B cell (primary cell): ENCODE measurements around the gene CRIP3. TPM values are rescaled to one million over a fixed set of nuclear protein-coding genes. Genes with fewer than 3 reads are reported as not detected.

Source experiments
- ATAC-seq: fragments of 200-7000 bp; cut with Tn5 transposase; one replicate; pipeline ENCODE4 v1.10.0; 2021; ENCODE audit warnings: low read depth, mild to moderate bottlenecking, moderate number of reproducible peaks, moderate library complexity
- CTCF ChIA-PET: fragments of 350-600 bp; sonication (Branson Sonifier 250); formaldehyde crosslinking; loops from one replicate; lab custom pipeline; 2021; ENCODE audit warnings: antibody characterized with exemption, inconsistent platforms; lab: Charles Lee
- POLR2A ChIA-PET: fragments of 350-600 bp; sonication (Branson Sonifier 250); formaldehyde crosslinking; loops from one replicate; lab custom pipeline; 2021; ENCODE audit warnings: antibody characterized with exemption; lab: Charles Lee
- DNase-seq: peaks from one replicate; pipeline ENCODE4 v3.0.0; 2013
- H2AFZ ChIP-seq: 2 replicates; pipeline ENCODE4 v1.6.1; 2012; ENCODE audit warnings: mild to moderate bottlenecking, low read depth, low read length; ENCODE audit not compliant: insufficient read depth, poor library complexity, severe bottlenecking
- H3K27ac ChIP-seq, 2 donors: 1 replicate in 1 of 2; 2 replicates in 1 of 2; pipeline ENCODE4 v1.5.1; 2012 to 2013; ENCODE audit warnings: low read length in 2 of 2, mild to moderate bottlenecking in 2 of 2, moderate library complexity in 1 of 2
- H3K27me3 ChIP-seq, 4 experiments: fragments of 200-600 bp in 1 of 4; sonication (generic) in 1 of 4; replicated peaks in 1 of 4; 1 replicate in 2 of 4; 2 replicates in 2 of 4; pipeline versions ENCODE4 v1.6.1 to v1.7.0; 2013 to 2016; ENCODE audit warnings: low read length in 3 of 4, mild to moderate bottlenecking in 2 of 4, mixed read lengths in 1 of 4, moderate library complexity in 1 of 4; ENCODE audit not compliant: insufficient read depth in 4 of 4, control insufficient read depth in 3 of 4; ENCODE audit errors: control extremely low read depth in 1 of 4
- H3K36me3 ChIP-seq, 2 experiments: replicated peaks in 1 of 2; 1 replicate in 1 of 2; 2 replicates in 1 of 2; pipeline versions ENCODE4 v1.6.1 to v1.7.1; 2013; ENCODE audit warnings: low read length in 1 of 2; ENCODE audit not compliant: insufficient read depth in 2 of 2, control insufficient read depth in 1 of 2; ENCODE audit errors: control extremely low read depth in 1 of 2, extremely low read depth in 1 of 2
- H3K4me1 ChIP-seq, 2 donors: fragments of 200-600 bp in 1 of 2; sonication (generic) in 1 of 2; 1 replicate in 1 of 2; 2 replicates in 1 of 2; pipeline versions ENCODE4 v1.5.1 to v1.6.1; 2013 to 2017; ENCODE audit warnings: low read length in 2 of 2; ENCODE audit not compliant: control insufficient read depth in 2 of 2, insufficient read depth in 2 of 2
- H3K4me2 ChIP-seq: replicated peaks from 2 replicates; pipeline ENCODE3; 2012; ENCODE audit warnings: mild to moderate bottlenecking, low read depth, low read length; ENCODE audit not compliant: poor library complexity, severe bottlenecking
- H3K4me3 ChIP-seq, 5 experiments: fragments of 200-600 bp in 1 of 5; sonication (generic) in 1 of 5; 1 replicate in 3 of 5; 2 replicates in 2 of 5; pipeline versions ENCODE4 v1.5.1 to v1.7.0; 2011 to 2016; ENCODE audit warnings: low read length in 4 of 5, mild to moderate bottlenecking in 4 of 5, low read depth in 2 of 5, control low read depth in 1 of 5, moderate library complexity in 1 of 5; ENCODE audit not compliant: insufficient read depth in 1 of 5; ENCODE audit errors: control extremely low read depth in 1 of 5, extremely low read depth in 1 of 5
- H3K79me2 ChIP-seq: fragments of 200-600 bp; sonication (generic); one replicate; pipeline ENCODE4 v1.6.0; 2016; ENCODE audit warnings: low read length; ENCODE audit not compliant: control insufficient read depth, insufficient read depth
- H3K9ac ChIP-seq: fragments of 200-600 bp; sonication (generic); 2 replicates; pipeline ENCODE4 v1.6.1; 2017; ENCODE audit warnings: mild to moderate bottlenecking, low read length, moderate library complexity
- H3K9me3 ChIP-seq, 3 donors: one replicate each; pipeline versions ENCODE4 v1.6.1 to v1.7.1; 2013; ENCODE audit warnings: low read length in 2 of 3; ENCODE audit not compliant: control insufficient read depth in 2 of 3, insufficient read depth in 1 of 3; ENCODE audit errors: control extremely low read depth in 1 of 3
- H4K20me1 ChIP-seq: 2 replicates; pipeline ENCODE4 v1.6.0; 2012; ENCODE audit warnings: mild to moderate bottlenecking, low read length; ENCODE audit not compliant: insufficient read depth, control insufficient read depth, poor library complexity, severe bottlenecking
- H3K27ac Mint-ChIP-seq: one replicate; pipeline ENCODE4 v1.8.0; 2021; ENCODE audit warnings: mixed read lengths
- H3K27me3 Mint-ChIP-seq: one replicate; pipeline ENCODE4 v1.8.0; 2021; ENCODE audit warnings: mixed read lengths
- H3K4me1 Mint-ChIP-seq: one replicate; pipeline ENCODE4 v1.8.0; 2021; ENCODE audit warnings: mixed read lengths
- H3K4me3 Mint-ChIP-seq: one replicate; pipeline ENCODE4 v1.8.0; 2021; ENCODE audit warnings: mixed read lengths
- H3K9me3 Mint-ChIP-seq: one replicate; pipeline ENCODE4 v1.8.0; 2022; ENCODE audit warnings: mixed read lengths; ENCODE audit not compliant: insufficient read depth
- EZH2 ChIP-seq: IDR thresholded peaks from 2 replicates; pipeline ENCODE4 v1.6.1; 2012; ENCODE audit warnings: borderline replicate concordance, low read depth, mild to moderate bottlenecking, moderate library complexity, low read length; ENCODE audit not compliant: insufficient read depth, poor library complexity, severe bottlenecking
- WGBS: methylation state at CpG from one replicate; pipeline ENCODE4 v1.1.5; 2013; ENCODE audit warnings: missing lambda C conversion rate; ENCODE audit not compliant: insufficient coverage; 5-methylcytosine and 5-hydroxymethylcytosine counted together
- intact Hi-C: fragments of 100-400 bp; cut with micrococcal nuclease; formaldehyde crosslinking; loops from one replicate; pipeline ENCODE4 v1.10.0; 2022
- polyA plus RNA-seq: library from polyadenylated mRNA; depleted of rRNA; stranded (reverse); fragments of >200 nt; gene quantifications from 2 replicates; pipeline ENCODE4 v1.2.3, GENCODE V29; 2012
- total RNA-seq, 2 donors: library from RNA; stranded (reverse); fragments of 120-200 nt in 1 of 2; gene quantifications; 1 replicate in 1 of 2; 2 replicates in 1 of 2; pipeline versions ENCODE4 v1.2.3 to v1.2.4, GENCODE V29; 2013 to 2022
- TF ChIP-seq, protein P1 (sequence below): fragments of 200-600 bp; IDR thresholded peaks from one replicate; pipeline ENCODE4 v1.8.0; 2022; ENCODE audit warnings: antibody characterized with exemption, mild to moderate bottlenecking

Gene CRIP3
- total and polyA plus RNA-seq, 2 donors (not counting 1 experiment from before 2014, with no cell fraction given), result 25.8 to 64.6 TPM

DNA sequence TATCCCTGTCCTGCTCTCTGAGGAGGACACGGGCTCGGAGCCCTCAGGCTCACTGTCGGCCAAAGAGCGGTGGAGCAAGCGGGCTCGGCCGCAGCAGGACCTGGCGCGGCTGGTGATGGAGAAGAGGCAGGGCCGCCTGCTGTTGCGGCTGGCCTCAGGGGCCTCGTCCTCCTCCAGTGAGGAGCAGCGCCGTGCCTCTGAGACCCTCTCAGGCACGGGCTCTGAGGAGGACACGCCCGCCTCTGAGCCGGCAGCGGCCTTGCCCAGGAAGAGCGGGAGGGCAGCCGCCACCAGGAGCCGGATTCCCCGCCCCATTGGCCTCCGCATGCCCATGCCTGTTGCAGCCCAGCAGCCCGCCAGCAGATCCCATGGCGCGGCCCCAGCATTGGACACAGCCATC lies 24.7 kb downstream of the CRIP3 start:
- Histone ChIP-seq H2AFZ (no peak overlapping the region), H3K4me3 (no peak overlapping the region), H3K27me3 (peaks cover 0 to 28% (median 11%) of the 10 kb centered on the region in 4 experiments), H3K9me3 (no peaks in the 10 kb centered on the region), H3K9ac (no peak overlapping the region), H3K27ac (no peak overlapping the region), H3K79me2 (no peaks in the 10 kb centered on the region), H3K4me2 (no peak overlapping the region), H4K20me1 (no peaks in the 10 kb centered on the region), H3K36me3 (no peaks in the 10 kb centered on the region), H3K4me1 (no peaks in the 10 kb centered on the region)
- ChIA-PET POLR2A (no interaction called here), CTCF (no interaction called here)
- DNase-seq, result no peak
- ATAC-seq, result no peak
- no peaks in the 10 kb centered on the region for H3K9me3 Mint-ChIP-seq
- peaks cover 41% of the 10 kb centered on the region for H3K27me3 Mint-ChIP-seq
- H3K27ac Mint-ChIP-seq, result no peak overlapping the region
- H3K4me3 Mint-ChIP-seq, result no peak overlapping the region
- peaks cover 5% of the 10 kb centered on the region for H3K4me1 Mint-ChIP-seq
- intact Hi-C loops, result no loop called here
- WGBS, result 90% methylated on average over 25 of the region's 27 CpGs
- TF ChIP-seq EZH2, result no peak
- TF ChIP-seq, protein P1, sequence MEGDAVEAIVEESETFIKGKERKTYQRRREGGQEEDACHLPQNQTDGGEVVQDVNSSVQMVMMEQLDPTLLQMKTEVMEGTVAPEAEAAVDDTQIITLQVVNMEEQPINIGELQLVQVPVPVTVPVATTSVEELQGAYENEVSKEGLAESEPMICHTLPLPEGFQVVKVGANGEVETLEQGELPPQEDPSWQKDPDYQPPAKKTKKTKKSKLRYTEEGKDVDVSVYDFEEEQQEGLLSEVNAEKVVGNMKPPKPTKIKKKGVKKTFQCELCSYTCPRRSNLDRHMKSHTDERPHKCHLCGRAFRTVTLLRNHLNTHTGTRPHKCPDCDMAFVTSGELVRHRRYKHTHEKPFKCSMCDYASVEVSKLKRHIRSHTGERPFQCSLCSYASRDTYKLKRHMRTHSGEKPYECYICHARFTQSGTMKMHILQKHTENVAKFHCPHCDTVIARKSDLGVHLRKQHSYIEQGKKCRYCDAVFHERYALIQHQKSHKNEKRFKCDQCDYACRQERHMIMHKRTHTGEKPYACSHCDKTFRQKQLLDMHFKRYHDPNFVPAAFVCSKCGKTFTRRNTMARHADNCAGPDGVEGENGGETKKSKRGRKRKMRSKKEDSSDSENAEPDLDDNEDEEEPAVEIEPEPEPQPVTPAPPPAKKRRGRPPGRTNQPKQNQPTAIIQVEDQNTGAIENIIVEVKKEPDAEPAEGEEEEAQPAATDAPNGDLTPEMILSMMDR, result no peak

DNA sequence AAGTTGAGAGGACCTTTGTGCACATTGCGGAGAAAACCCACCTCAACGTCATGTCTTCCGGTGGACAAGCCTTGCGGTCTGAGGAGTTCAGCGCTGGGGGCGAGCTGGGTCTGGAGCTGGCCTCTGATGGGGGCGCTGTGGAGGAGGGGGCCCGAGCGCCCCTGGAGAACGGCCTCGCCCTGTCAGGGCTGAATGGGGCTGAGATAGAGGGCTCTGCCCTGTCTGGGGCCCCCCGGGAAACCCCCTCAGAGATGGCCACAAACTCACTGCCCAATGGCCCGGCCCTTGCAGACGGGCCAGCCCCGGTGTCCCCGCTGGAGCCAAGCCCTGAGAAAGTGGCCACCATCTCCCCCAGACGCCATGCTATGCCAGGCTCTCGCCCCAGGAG lies 25.1 kb downstream of the CRIP3 start:
- WGBS, result 95% methylated on average over 15 of the region's 18 CpGs
- CTCF ChIA-PET, result no interaction called here
- no peaks in the 10 kb centered on the region for H3K4me1 ChIP-seq
- no peaks in the 10 kb centered on the region for H3K79me2 ChIP-seq
- no peak overlapping the region for H3K4me3 Mint-ChIP-seq
- TF ChIP-seq, protein P1, result no peak
- DNase-seq (no peak), ATAC-seq (no peak)
- H4K20me1 ChIP-seq, result no peaks in the 10 kb centered on the region
- no peak overlapping the region for H3K27ac ChIP-seq
- POLR2A ChIA-PET, result no interaction called here
- H3K4me3 ChIP-seq, result no peak overlapping the region
- no peaks in the 10 kb centered on the region for H3K36me3 ChIP-seq
- no peak overlapping the region for H3K4me2 ChIP-seq
- no peaks in the 10 kb centered on the region for H3K9me3 ChIP-seq
- no peaks in the 10 kb centered on the region for H3K9me3 Mint-ChIP-seq
- no peak overlapping the region for H3K27ac Mint-ChIP-seq
- no peak overlapping the region for H3K9ac ChIP-seq
- H2AFZ ChIP-seq, result no peak overlapping the region
- intact Hi-C loops, result no loop called here
- H3K27me3 ChIP-seq, result peaks cover 0 to 28% (median 11%) of the 10 kb centered on the region in 4 experiments
- H3K4me1 Mint-ChIP-seq, result peaks cover 5% of the 10 kb centered on the region
- peaks cover 42% of the 10 kb centered on the region for H3K27me3 Mint-ChIP-seq
